Ovary (tissue), 9 donors: ENCODE results near the gene NEDD1. TPM values are rescaled to one million over a fixed set of nuclear protein-coding genes. Genes with fewer than 3 reads are reported as not detected.
A peak's percentile ranks its signal among the peaks of the same experiment; 100 is the strongest.

Experiments used
- DNase-seq, 5 donors: peaks; one replicate each; pipeline ENCODE4 v3.0.0-alpha.2; 2019 to 2020
- H3K27ac ChIP-seq, 2 donors: fragments of 200-600 bp; one replicate each; pipeline versions ENCODE4 v1.5.1 to v1.8.0; 2019 to 2022
- H3K27me3 ChIP-seq: fragments of 200-600 bp; one replicate; pipeline ENCODE4 v1.8.0; 2022
- H3K36me3 ChIP-seq: fragments of 200-600 bp; sonication (generic); one replicate; pipeline ENCODE4 v1.5.1; 2019
- H3K4me1 ChIP-seq: one replicate; pipeline ENCODE4 v1.8.1; 2013; ENCODE audit warnings: mild to moderate bottlenecking, moderate library complexity; ENCODE audit not compliant: insufficient read depth
- H3K4me3 ChIP-seq: fragments of 200-600 bp; sonication (generic); one replicate; pipeline ENCODE4 v1.5.1; 2017
- H3K9me3 ChIP-seq, 2 donors: fragments of 200-600 bp in 1 of 2; sonication (generic) in 1 of 2; one replicate each; pipeline versions ENCODE4 v1.5.1 to v1.8.1; 2013 to 2019; ENCODE audit warnings: mild to moderate bottlenecking in 1 of 2, moderate library complexity in 1 of 2
- CTCF ChIP-seq, 3 donors: fragments of 450-650 bp in 2 of 3; fragments of 200-600 bp in 1 of 3; IDR thresholded peaks; one replicate each; pipeline versions ENCODE4 v1.5.1 to v1.8.0; 2016 to 2022; ENCODE audit warnings: antibody characterized with exemption in 3 of 3, mild to moderate bottlenecking in 1 of 3
- EP300 ChIP-seq: sonication (generic); formaldehyde crosslinking; IDR thresholded peaks from one replicate; pipeline ENCODE4 v1.6.1; 2017; ENCODE audit warnings: antibody characterized with exemption
- POLR2A ChIP-seq: fragments of 450-650 bp; IDR thresholded peaks from one replicate; pipeline ENCODE4 v1.6.1; 2017; ENCODE audit warnings: antibody characterized with exemption, mild to moderate bottlenecking, moderate library complexity
- WGBS, 3 donors: extraction: QIAGEN DNeasy Blood & Tissue Kit in 1 of 3; methylation state at CpG; one replicate each; pipeline versions ENCODE4 v1.1.5 to v1.1.7; 2013 to 2017; 5-methylcytosine and 5-hydroxymethylcytosine counted together
- intact Hi-C, 4 donors: fragments of 100-400 bp; cut with DNase I; formaldehyde crosslinking; loops; one replicate each; pipeline versions ENCODE4 v1.11.0 to v1.15.1; 2022 to 2023
- polyA plus RNA-seq, 2 donors: library from polyadenylated mRNA; stranded (reverse); fragments of 200-250 nt in 1 of 2; fragments of 350-450 nt in 1 of 2; fragmentation: Illumina TruSeq in 1 of 2; extraction: RNeasy Lipid Tissue Mini Kit (QIAGEN cat#74804) in 1 of 2; gene quantifications; one replicate each; pipeline ENCODE4 v1.2.3, GENCODE V29; 2013 to 2014
- total RNA-seq, 7 donors: library from RNA; depleted of rRNA in 2 of 7; stranded (reverse); fragments of >200 nt in 2 of 7; fragmentation: NEBNext Ultra II Directional in 3 of 7; extraction: Animal tissue kit (Norgen Biotek cat#: 25700) in 3 of 7; gene quantifications; one replicate each; pipeline versions ENCODE4 v1.1.0 to v1.2.4, GENCODE V29; 2016 to 2023
- donor health status: DM: no; HTN: no; CAD: no; lungs with moderate emphysema.
- donor health status: DM: no; HTN: no; CAD: no.
- donor health status: Bipolar disorder and iron deficiency.
- donor health status: DM: yes; HTN: yes; CAD: no.
- donor health status: DM: no; HTN: no; CAD: no.
- donor health status: DM: yes; HTN: yes; CAD: no.

The NEDD1 gene
- total and polyA plus RNA-seq, 9 donors, result 7.9 to 16.3 (median 14.1) TPM

GRCh38 chr12:96908423-96908675 is 1.3 kb downstream of the NEDD1 start:
- 79 to 85% (median 84%) methylated on average over 3 of the region's 3 CpGs for WGBS, 3 donors
- peaks cover 5% of the 10 kb centered on the region for H3K4me1 ChIP-seq
- H3K4me3 ChIP-seq, result peak overlapping the region; percentile 85
- TF ChIP-seq POLR2A, result no peak
- no peak for TF ChIP-seq CTCF (IDR thresholded peaks at IDR 0.05)
- TF ChIP-seq EP300, result no peak
- intact Hi-C loops, result no loop called here
- H3K27me3 ChIP-seq, result no peaks in the 10 kb centered on the region
- H3K36me3 ChIP-seq, result no peaks in the 10 kb centered on the region
- DNase-seq, result no peak
- no peaks in the 10 kb centered on the region for H3K9me3 ChIP-seq
- H3K27ac ChIP-seq, result no peak overlapping the region

- no peak for DNase-seq
- 51 to 61% (median 59%) methylated on average over 2 of the region's 2 CpGs for WGBS, 3 donors
- H3K27me3 ChIP-seq, result no peaks in the 10 kb centered on the region
- H3K27ac ChIP-seq, result no peak overlapping the region
- peaks cover 5% of the 10 kb centered on the region for H3K4me1 ChIP-seq
- H3K9me3 ChIP-seq, result no peaks in the 10 kb centered on the region
- intact Hi-C loops, result no loop called here
- no peak overlapping the region for H3K4me3 ChIP-seq
- H3K36me3 ChIP-seq, result no peaks in the 10 kb centered on the region
- TF ChIP-seq CTCF (IDR thresholded peaks at IDR 0.05), result no peak
Measured at GRCh38 chr12:96912261-96912660, 5.2 kb downstream of the NEDD1 start.

GRCh38 chr12:96912943-96913342 is 5.9 kb downstream of the NEDD1 start:
- TF ChIP-seq EP300 (no peak), CTCF (IDR thresholded peaks at IDR 0.05) (no peak)
- no peak for DNase-seq
- no peaks in the 10 kb centered on the region for H3K27me3 ChIP-seq
- WGBS, 3 donors, result 88 to 95% (median 93%) methylated on average over 2 of the region's 2 CpGs
- intact Hi-C loops, result no loop called here
- no peak overlapping the region for H3K4me3 ChIP-seq
- no peak overlapping the region for H3K27ac ChIP-seq
- no peaks in the 10 kb centered on the region for H3K9me3 ChIP-seq
- H3K36me3 ChIP-seq, result no peaks in the 10 kb centered on the region
- peaks cover 3% of the 10 kb centered on the region for H3K4me1 ChIP-seq

- WGBS, 3 donors, result 94 to 95% (median 95%) methylated on average over 2 of the region's 2 CpGs
- Histone ChIP-seq H3K4me3 (no peak overlapping the region), H3K27me3 (no peaks in the 10 kb centered on the region), H3K4me1 (no peaks in the 10 kb centered on the region), H3K36me3 (no peaks in the 10 kb centered on the region), H3K27ac (no peak overlapping the region), H3K9me3 (peaks cover 0 to 2% of the 10 kb centered on the region in 2 donors)
- TF ChIP-seq POLR2A (no peak), EP300 (no peak), CTCF (IDR thresholded peaks at IDR 0.05) (no peak)
- intact Hi-C loops, result no loop called here
- no peak for DNase-seq
Measured at GRCh38 chr12:96919510-96920210, 12.6 kb downstream of the NEDD1 start.

- Histone ChIP-seq H3K36me3 (no peaks in the 10 kb centered on the region), H3K27me3 (no peaks in the 10 kb centered on the region), H3K27ac (no peak overlapping the region), H3K9me3 (no peaks in the 10 kb centered on the region), H3K4me3 (no peak overlapping the region), H3K4me1 (no peaks in the 10 kb centered on the region)
- intact Hi-C loops, result no loop called here
- TF ChIP-seq POLR2A (no peak), EP300 (no peak), CTCF (IDR thresholded peaks at IDR 0.05) (no peak)
- WGBS, 3 donors, result 92 to 97% (median 94%) methylated on average over 2 of the region's 2 CpGs
- DNase-seq, result no peak
Measured at GRCh38 chr12:96948782-96949181, 41.7 kb downstream of the NEDD1 start.
